ENCODE measurements around the gene TNFAIP8.

TNFAIP8 gene

GRCh38 chr5:119329666-119330065, 26.2 kb upstream of the TNFAIP8 start:
- no peak for DNase-seq

- DNase-seq = no peak
Measured at GRCh38 chr5:119330367-119331183, 25.2 kb upstream of the TNFAIP8 start.

- no peak for DNase-seq
Measured at GRCh38 chr5:119331566-119332095, 24.2 kb upstream of the TNFAIP8 start.

GRCh38 chr5:119332208-119332607, 23.6 kb upstream of the TNFAIP8 start:
- no peak for DNase-seq

GRCh38 chr5:119332978-119333401, 22.8 kb upstream of the TNFAIP8 start:
- no peak for DNase-seq

GRCh38 chr5:119333421-119333851, 22.4 kb upstream of the TNFAIP8 start:
- DNase-seq = no peak

GRCh38 chr5:119335261-119335677, 20.6 kb upstream of the TNFAIP8 start:
- DNase-seq = no peak

- DNase-seq = no peak
Measured at GRCh38 chr5:119336262-119336661, 19.6 kb upstream of the TNFAIP8 start.

- DNase-seq = no peak
Measured at GRCh38 chr5:119336845-119337580, 18.8 kb upstream of the TNFAIP8 start.

- no peak for DNase-seq
Measured at GRCh38 chr5:119338326-119338946, 17.4 kb upstream of the TNFAIP8 start.

- DNase-seq = no peak
Measured at GRCh38 chr5:119339344-119339743, 16.5 kb upstream of the TNFAIP8 start.

- DNase-seq = no peak
Measured at GRCh38 chr5:119339965-119340364, 15.9 kb upstream of the TNFAIP8 start.

GRCh38 chr5:119340597-119341218, 15.1 kb upstream of the TNFAIP8 start:
- DNase-seq = no peak

- DNase-seq = no peak
Measured at GRCh38 chr5:119341452-119342349, 14.1 kb upstream of the TNFAIP8 start.

GRCh38 chr5:119342406-119342805, 13.4 kb upstream of the TNFAIP8 start:
- no peak for DNase-seq

GRCh38 chr5:119343052-119343451, 12.8 kb upstream of the TNFAIP8 start:
- DNase-seq = no peak

GRCh38 chr5:119343766-119344165, 12.1 kb upstream of the TNFAIP8 start:
- no peak for DNase-seq

GRCh38 chr5:119344231-119344630, 11.6 kb upstream of the TNFAIP8 start:
- no peak for DNase-seq

- DNase-seq = no peak
Measured at GRCh38 chr5:119345861-119346260, 10.0 kb upstream of the TNFAIP8 start.

- no peak for DNase-seq
Measured at GRCh38 chr5:119346394-119346793, 9.4 kb upstream of the TNFAIP8 start.

- DNase-seq = no peak
Measured at GRCh38 chr5:119347574-119347973, 8.2 kb upstream of the TNFAIP8 start.

GRCh38 chr5:119347991-119348390, 7.8 kb upstream of the TNFAIP8 start:
- no peak for DNase-seq
